RWPE2 (cell line): ENCODE results near the gene HLCS.

ENCODE experiments used
- ATAC-seq: fragments of 200-7000 bp; cut with Tn5 transposase; 3 replicates; pipeline ENCODE4 v1.9.1; 2021; ENCODE audit warnings: low read depth
- DNase-seq: peaks from one replicate; pipeline ENCODE4 v3.0.0-alpha.2; 2020; ENCODE audit warnings: low spot score
- H3K27ac ChIP-seq: fragments of 450-650 bp; 2 replicates; pipeline ENCODE4 v1.5.1; 2017; ENCODE audit warnings: mild to moderate bottlenecking; ENCODE audit not compliant: poor library complexity, severe bottlenecking
- H3K27me3 ChIP-seq: fragments of 250-450 bp; sonication (Bioruptor Pico); 2 replicates; pipeline ENCODE4 v1.5.1; 2021; ENCODE audit warnings: mild to moderate bottlenecking, moderate library complexity; ENCODE audit not compliant: insufficient read depth, poor library complexity, severe bottlenecking
- H3K36me3 ChIP-seq: fragments of 250-450 bp; sonication (Bioruptor Pico); 2 replicates; pipeline ENCODE4 v1.5.1; 2020; ENCODE audit warnings: low read depth, mild to moderate bottlenecking, moderate library complexity
- H3K4me1 ChIP-seq: fragments of 250-450 bp; sonication (Bioruptor Pico); 2 replicates; pipeline ENCODE4 v1.5.1; 2021; ENCODE audit warnings: mild to moderate bottlenecking, moderate library complexity; ENCODE audit not compliant: insufficient read depth, poor library complexity, severe bottlenecking
- H3K4me3 ChIP-seq: fragments of 250-450 bp; sonication (Bioruptor Pico); 2 replicates; pipeline ENCODE4 v1.5.1; 2021; ENCODE audit warnings: mild to moderate bottlenecking, moderate library complexity; ENCODE audit not compliant: severe bottlenecking
- H3K9me3 ChIP-seq: fragments of 250-450 bp; sonication (Bioruptor Pico); 2 replicates; pipeline ENCODE4 v1.5.1; 2021; ENCODE audit warnings: mild to moderate bottlenecking, moderate library complexity; ENCODE audit not compliant: severe bottlenecking
- TF ChIP-seq, protein P1 (sequence below): fragments of 450-650 bp; IDR thresholded peaks from one replicate; pipeline ENCODE4 v1.5.1; 2017; ENCODE audit warnings: mild to moderate bottlenecking, moderate library complexity; ENCODE audit not compliant: poor library complexity, severe bottlenecking

The HLCS gene

GRCh38 chr21:36839735-36840134 lies 126.7 kb downstream of the HLCS start:
- Histone ChIP-seq H3K4me3 (no peak overlapping the region), H3K4me1 (no peaks in the 10 kb centered on the region), H3K27ac (no peak overlapping the region), H3K9me3 (no peaks in the 10 kb centered on the region), H3K36me3 (no peaks in the 10 kb centered on the region), H3K27me3 (no peaks in the 10 kb centered on the region)
- DNase-seq (no peak), ATAC-seq (no peak)
- TF ChIP-seq, protein P1, sequence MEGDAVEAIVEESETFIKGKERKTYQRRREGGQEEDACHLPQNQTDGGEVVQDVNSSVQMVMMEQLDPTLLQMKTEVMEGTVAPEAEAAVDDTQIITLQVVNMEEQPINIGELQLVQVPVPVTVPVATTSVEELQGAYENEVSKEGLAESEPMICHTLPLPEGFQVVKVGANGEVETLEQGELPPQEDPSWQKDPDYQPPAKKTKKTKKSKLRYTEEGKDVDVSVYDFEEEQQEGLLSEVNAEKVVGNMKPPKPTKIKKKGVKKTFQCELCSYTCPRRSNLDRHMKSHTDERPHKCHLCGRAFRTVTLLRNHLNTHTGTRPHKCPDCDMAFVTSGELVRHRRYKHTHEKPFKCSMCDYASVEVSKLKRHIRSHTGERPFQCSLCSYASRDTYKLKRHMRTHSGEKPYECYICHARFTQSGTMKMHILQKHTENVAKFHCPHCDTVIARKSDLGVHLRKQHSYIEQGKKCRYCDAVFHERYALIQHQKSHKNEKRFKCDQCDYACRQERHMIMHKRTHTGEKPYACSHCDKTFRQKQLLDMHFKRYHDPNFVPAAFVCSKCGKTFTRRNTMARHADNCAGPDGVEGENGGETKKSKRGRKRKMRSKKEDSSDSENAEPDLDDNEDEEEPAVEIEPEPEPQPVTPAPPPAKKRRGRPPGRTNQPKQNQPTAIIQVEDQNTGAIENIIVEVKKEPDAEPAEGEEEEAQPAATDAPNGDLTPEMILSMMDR: no peak

DNA sequence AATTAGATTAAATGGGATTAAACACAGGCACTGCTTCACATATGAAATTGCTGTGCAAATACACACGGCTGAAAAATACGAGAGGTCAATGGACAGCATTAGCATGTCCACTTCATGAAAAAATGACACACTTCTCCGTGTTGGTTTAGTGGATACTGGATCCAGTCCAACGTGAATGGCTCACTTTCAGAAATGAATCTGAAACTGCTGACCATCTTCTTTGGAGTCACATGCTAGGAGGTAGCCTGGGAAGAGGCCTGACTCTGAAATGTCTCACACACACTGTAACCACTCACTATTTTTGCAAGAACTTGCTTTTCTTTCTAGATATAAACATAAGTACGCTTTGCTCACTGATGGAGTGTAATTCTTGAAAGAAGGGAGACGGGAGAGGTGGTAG lies 127.3 kb downstream of the HLCS start:
- DNase-seq (no peak), ATAC-seq (no peak)
- Histone ChIP-seq H3K27me3 (no peaks in the 10 kb centered on the region), H3K4me1 (no peaks in the 10 kb centered on the region), H3K4me3 (no peak overlapping the region), H3K9me3 (no peaks in the 10 kb centered on the region), H3K36me3 (no peaks in the 10 kb centered on the region), H3K27ac (no peak overlapping the region)
- TF ChIP-seq, protein P1: no peak

- Histone ChIP-seq H3K4me1 (no peaks in the 10 kb centered on the region), H3K36me3 (no peaks in the 10 kb centered on the region), H3K4me3 (no peak overlapping the region), H3K9me3 (peaks cover 2% of the 10 kb centered on the region), H3K27me3 (no peaks in the 10 kb centered on the region), H3K27ac (no peak overlapping the region)
- TF ChIP-seq, protein P1: no peak
- DNase-seq: no peak
- ATAC-seq: peak; percentile 42; the same call in 1 of the 3 replicates
Observed at GRCh38 chr21:36835383-36835795, 131.1 kb downstream of the HLCS start.

- Histone ChIP-seq H3K27ac (no peak overlapping the region), H3K4me1 (no peaks in the 10 kb centered on the region), H3K4me3 (no peak overlapping the region), H3K36me3 (no peaks in the 10 kb centered on the region), H3K27me3 (no peaks in the 10 kb centered on the region), H3K9me3 (peaks cover 2% of the 10 kb centered on the region)
- ATAC-seq: no peak
- TF ChIP-seq, protein P1: no peak
- DNase-seq: no peak
Observed at GRCh38 chr21:36834192-36834591, 132.3 kb downstream of the HLCS start.

- Histone ChIP-seq H3K9me3 (peaks cover 2% of the 10 kb centered on the region), H3K36me3 (no peaks in the 10 kb centered on the region; the same call in 1 of the 2 replicates), H3K27ac (no peak overlapping the region), H3K27me3 (no peaks in the 10 kb centered on the region), H3K4me3 (no peak overlapping the region), H3K4me1 (no peaks in the 10 kb centered on the region)
- ATAC-seq (no peak), DNase-seq (no peak)
- TF ChIP-seq, protein P1: no peak
Observed at GRCh38 chr21:36830100-36830499, 136.4 kb downstream of the HLCS start.
